Inflammatory macrophage treated with lipopolysaccharide for 4 hours (primary cell): ENCODE results near the gene C22orf31.

ENCODE experiments used
- DNase-seq: peaks from one replicate; pipeline ENCODE4 v3.0.0-alpha.2; 2020

Gene C22orf31

GRCh38 chr22:29023172-29023796 is 38.3 kb downstream of the C22orf31 start:
- DNase-seq, result no peak

- DNase-seq, result no peak
Measured at GRCh38 chr22:29022101-29022817, 39.4 kb downstream of the C22orf31 start.

DNA sequence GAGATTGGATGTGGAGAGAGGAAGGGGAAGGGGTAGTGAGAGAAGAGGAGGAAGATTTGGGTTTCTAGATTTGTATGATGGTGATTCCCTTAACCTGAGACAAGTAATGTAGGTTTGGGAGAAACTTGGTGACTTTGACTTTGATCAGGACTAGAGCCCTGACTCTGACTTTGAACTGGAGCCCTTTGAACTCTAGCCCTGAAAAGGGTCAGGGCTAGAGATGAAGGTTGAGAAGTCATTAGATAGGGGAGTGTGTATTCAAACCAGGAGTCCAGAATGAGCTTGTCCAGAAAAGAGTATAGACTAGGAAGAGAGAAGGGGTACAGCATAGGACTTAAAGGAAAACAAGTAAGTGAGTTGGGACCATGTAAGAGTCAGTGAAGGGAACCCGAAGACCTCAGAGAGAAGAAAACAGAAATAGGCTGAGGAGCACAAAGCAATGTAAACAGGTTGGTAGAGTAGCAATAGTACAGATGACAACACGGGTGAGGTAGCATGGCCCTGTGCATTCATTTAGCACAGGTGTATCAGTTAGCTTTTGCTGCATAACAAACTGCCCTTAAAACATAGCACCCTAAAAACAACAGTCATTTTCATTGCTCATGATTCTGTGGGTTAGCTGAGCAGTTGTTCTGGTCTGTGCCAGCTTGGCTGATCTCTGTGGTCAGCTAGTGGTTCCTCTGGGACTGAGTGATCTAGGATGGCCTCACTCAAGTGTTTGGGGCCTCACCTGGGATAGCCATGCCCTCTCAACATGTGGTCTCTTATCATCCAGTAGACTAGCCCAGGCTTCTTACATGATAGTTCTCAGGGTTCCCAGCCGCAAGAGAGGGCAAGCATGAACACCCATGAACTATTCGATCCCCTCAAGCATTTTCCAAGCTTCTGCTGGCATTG is 43.1 kb downstream of the C22orf31 start:
- no peak for DNase-seq

GRCh38 chr22:29016067-29016938 is 45.3 kb downstream of the C22orf31 start:
- DNase-seq, result no peak

DNA sequence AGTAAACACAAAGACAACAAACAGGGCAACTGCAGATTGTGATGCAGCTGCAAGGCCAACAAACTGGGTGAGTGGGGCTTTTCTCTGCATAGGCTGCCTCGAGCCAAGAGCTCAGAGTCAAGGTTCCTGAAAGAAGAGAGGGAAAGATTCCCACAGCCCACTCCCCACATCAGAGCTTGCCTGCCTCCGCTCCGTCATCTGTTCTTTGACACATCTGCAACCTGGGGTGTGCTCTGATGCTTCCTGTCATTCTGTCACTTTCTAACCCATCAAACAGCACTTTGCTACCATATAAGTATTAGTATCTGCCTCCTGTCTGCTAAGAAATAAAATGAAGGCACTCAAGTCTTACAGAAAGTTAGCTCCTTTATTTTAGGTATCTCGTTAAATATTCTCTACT is 46.9 kb downstream of the C22orf31 start:
- DNase-seq, result no peak

DNA sequence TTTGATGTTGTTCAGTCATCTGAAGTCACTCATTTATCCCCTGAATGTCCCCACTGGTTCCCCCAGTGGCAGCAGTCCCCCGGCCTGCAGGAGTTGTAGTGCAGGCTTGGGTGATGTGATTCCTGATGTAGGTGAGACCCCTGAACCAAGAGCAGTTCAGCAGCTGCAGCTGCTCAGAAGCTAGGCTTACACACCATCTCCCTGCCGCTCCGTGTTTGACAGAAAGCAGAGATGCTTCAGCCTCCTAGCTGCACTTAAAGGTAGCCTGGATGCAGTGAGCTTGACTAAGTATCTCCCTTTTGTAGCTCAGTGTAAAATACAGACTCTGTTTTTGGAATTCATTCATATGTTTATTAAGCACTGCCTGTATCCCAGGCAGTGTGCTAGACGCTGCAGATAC is 47.3 kb downstream of the C22orf31 start:
- DNase-seq, result no peak

- DNase-seq, result no peak
Measured at GRCh38 chr22:29012952-29013351, 48.7 kb downstream of the C22orf31 start.

DNA sequence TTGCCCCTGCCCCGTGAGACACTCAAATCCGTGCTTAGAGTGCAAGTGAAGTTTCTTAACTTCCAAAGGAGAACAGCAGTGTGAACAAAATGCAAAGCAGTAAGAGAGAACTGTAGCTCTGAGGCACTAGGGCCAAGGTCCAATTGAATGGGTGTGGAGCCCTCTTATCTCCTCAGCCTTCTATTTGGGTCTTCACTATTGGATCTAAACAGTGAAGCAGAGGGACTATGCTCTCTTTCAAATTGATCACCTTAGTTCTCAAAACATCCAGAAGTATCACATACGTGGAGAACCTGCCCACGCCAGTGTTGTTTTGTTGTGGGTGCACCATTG is 49.6 kb downstream of the C22orf31 start:
- no peak for DNase-seq

GRCh38 chr22:29011240-29012100 is 50.2 kb downstream of the C22orf31 start:
- no peak for DNase-seq

- DNase-seq, result no peak
Measured at GRCh38 chr22:29009148-29009547, 52.5 kb downstream of the C22orf31 start.
